ENCODE data around the gene SLC4A8.
A peak's percentile ranks its signal among the peaks of the same experiment; 100 is the strongest.

Gene SLC4A8

DNA sequence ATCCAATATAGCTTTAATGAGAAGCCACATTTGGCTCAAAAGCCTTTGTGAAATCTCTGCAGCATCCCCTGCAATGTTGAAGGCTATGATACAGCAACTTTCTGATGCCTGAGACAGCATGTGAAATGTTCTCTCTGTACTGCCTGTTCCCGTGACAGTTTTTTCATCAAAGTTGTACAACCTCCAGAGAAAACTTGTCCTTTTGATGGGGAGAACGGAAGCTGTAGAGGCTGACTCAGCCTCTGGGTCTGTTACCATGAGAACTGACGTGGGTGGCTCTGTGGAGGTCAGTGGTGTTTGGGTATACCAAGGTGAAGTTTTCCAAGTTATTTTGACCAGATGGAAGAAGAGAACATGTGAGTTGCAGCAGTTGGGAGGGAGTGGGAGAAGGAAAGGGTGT, 17.0 kb downstream of the SLC4A8 start:
- Histone ChIP-seq H3K4me3 (ENCODE audit: low read depth in 1 of 2, low read length in 2 of 2) (no peak overlapping the region), H4K20me1 (ENCODE audit: insufficient read depth, low read length) (no peaks in the 10 kb centered on the region), H2AFZ (ENCODE audit: low read depth, low read length) (no peak overlapping the region), H3K36me3 (ENCODE audit: insufficient read depth, low read length) (0 out of 2 replicates have a peak, but pooled peaks cover 4% of the 10 kb centered on the region), H3K4me1 (ENCODE audit: insufficient read depth, low read length) (no peaks in the 10 kb centered on the region), H3K9ac (ENCODE audit: low read depth, low read length) (no peak overlapping the region), H3K4me2 (ENCODE audit: insufficient read depth, low read length) (no peak overlapping the region), H3K79me2 (ENCODE audit: insufficient read depth, low read length) (no peaks in the 10 kb centered on the region), H3K27ac (ENCODE audit: low read length) (peak overlapping the region; percentile 6; the same call in 1 of the 2 replicates), H3K27me3 (ENCODE audit: insufficient read depth, low read length, poor library complexity) (no peaks in the 10 kb centered on the region), H3K9me3 (ENCODE audit: insufficient read depth, low read length, severe bottlenecking) (no peaks in the 10 kb centered on the region)
- no peak for DNase-seq
- ATAC-seq (ENCODE audit: insufficient read depth, low read depth) = no peak
- TF ChIP-seq, protein P1, sequence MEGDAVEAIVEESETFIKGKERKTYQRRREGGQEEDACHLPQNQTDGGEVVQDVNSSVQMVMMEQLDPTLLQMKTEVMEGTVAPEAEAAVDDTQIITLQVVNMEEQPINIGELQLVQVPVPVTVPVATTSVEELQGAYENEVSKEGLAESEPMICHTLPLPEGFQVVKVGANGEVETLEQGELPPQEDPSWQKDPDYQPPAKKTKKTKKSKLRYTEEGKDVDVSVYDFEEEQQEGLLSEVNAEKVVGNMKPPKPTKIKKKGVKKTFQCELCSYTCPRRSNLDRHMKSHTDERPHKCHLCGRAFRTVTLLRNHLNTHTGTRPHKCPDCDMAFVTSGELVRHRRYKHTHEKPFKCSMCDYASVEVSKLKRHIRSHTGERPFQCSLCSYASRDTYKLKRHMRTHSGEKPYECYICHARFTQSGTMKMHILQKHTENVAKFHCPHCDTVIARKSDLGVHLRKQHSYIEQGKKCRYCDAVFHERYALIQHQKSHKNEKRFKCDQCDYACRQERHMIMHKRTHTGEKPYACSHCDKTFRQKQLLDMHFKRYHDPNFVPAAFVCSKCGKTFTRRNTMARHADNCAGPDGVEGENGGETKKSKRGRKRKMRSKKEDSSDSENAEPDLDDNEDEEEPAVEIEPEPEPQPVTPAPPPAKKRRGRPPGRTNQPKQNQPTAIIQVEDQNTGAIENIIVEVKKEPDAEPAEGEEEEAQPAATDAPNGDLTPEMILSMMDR (IDR thresholded peaks at IDR 0.05; ENCODE audit: borderline replicate concordance, extremely low read depth, low read length, poor library complexity, severe bottlenecking) = no peak
- no peak for TF ChIP-seq EZH2 (IDR thresholded peaks at IDR 0.05; ENCODE audit: borderline replicate concordance, low read depth, low read length, severe bottlenecking)

DNA sequence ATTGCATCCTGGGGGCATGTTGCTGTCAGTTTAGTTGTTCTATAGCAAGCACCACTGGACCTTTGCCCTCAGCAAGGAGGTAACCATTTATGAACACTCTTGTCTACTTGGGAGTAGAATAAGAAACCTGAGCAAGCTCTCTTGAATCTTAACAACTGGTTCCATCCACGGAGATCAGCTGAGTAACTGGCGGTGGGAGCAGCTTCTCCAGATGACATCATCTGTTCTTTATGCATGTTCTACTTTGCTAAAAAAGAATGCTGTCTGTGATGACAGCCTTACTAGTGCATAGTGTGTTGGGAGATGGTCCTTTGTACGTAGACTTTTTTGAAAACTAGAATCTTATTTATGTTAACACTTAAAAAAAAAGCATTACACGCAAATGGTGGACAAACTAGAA, 17.7 kb downstream of the SLC4A8 start:
- Histone ChIP-seq H3K27ac (ENCODE audit: low read length) (no peak overlapping the region), H4K20me1 (ENCODE audit: insufficient read depth, low read length) (no peaks in the 10 kb centered on the region), H3K4me2 (ENCODE audit: insufficient read depth, low read length) (no peak overlapping the region), H3K9ac (ENCODE audit: low read depth, low read length) (no peak overlapping the region), H3K27me3 (ENCODE audit: insufficient read depth, low read length, poor library complexity) (no peaks in the 10 kb centered on the region), H3K4me3 (ENCODE audit: low read depth in 1 of 2, low read length in 2 of 2) (no peak overlapping the region), H3K9me3 (ENCODE audit: insufficient read depth, low read length, severe bottlenecking) (no peaks in the 10 kb centered on the region), H3K79me2 (ENCODE audit: insufficient read depth, low read length) (no peaks in the 10 kb centered on the region), H2AFZ (ENCODE audit: low read depth, low read length) (no peak overlapping the region), H3K36me3 (ENCODE audit: insufficient read depth, low read length) (0 out of 2 replicates have a peak, but pooled peaks cover 4% of the 10 kb centered on the region), H3K4me1 (ENCODE audit: insufficient read depth, low read length) (no peaks in the 10 kb centered on the region)
- DNase-seq = no peak
- ATAC-seq (ENCODE audit: insufficient read depth, low read depth) = no peak
- no peak for TF ChIP-seq EZH2 (IDR thresholded peaks at IDR 0.05; ENCODE audit: borderline replicate concordance, low read depth, low read length, severe bottlenecking)
- TF ChIP-seq, protein P1 (IDR thresholded peaks at IDR 0.05; ENCODE audit: borderline replicate concordance, extremely low read depth, low read length, poor library complexity, severe bottlenecking) = no peak

DNA sequence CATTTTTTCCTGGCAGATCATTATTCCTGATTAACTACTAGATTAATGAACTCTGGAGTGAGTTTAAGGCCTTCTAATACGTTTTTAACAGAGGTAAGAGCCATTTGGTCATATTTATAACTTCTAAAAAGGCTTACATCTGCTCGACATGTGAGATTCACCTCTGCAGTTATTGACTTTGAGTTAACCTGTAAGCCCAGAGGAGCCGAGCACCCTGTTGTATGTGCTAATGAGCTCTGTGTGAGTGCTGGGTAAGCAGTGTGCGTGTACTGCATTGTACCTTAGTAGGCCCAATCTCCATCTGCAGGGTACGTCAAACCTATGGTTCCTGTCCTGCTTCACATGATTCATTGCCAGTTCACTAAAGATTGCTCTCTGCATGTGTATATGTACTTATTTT, 18.9 kb downstream of the SLC4A8 start:
- Histone ChIP-seq H4K20me1 (ENCODE audit: insufficient read depth, low read length) (no peaks in the 10 kb centered on the region), H3K9me3 (ENCODE audit: insufficient read depth, low read length, severe bottlenecking) (no peaks in the 10 kb centered on the region), H3K27me3 (ENCODE audit: insufficient read depth, low read length, poor library complexity) (no peaks in the 10 kb centered on the region), H3K27ac (ENCODE audit: low read length) (no peak overlapping the region), H3K4me1 (ENCODE audit: insufficient read depth, low read length) (no peaks in the 10 kb centered on the region), H3K9ac (ENCODE audit: low read depth, low read length) (no peak overlapping the region), H3K4me2 (ENCODE audit: insufficient read depth, low read length) (no peak overlapping the region), H3K79me2 (ENCODE audit: insufficient read depth, low read length) (no peaks in the 10 kb centered on the region), H3K36me3 (ENCODE audit: insufficient read depth, low read length) (0 out of 2 replicates have a peak, but pooled peaks cover 4% of the 10 kb centered on the region), H3K4me3 (ENCODE audit: low read depth in 1 of 2, low read length in 2 of 2) (no peak overlapping the region), H2AFZ (ENCODE audit: low read depth, low read length) (no peak overlapping the region)
- no peak for DNase-seq
- TF ChIP-seq, protein P1 (IDR thresholded peaks at IDR 0.05; ENCODE audit: borderline replicate concordance, extremely low read depth, low read length, poor library complexity, severe bottlenecking) = no peak
- TF ChIP-seq EZH2 (IDR thresholded peaks at IDR 0.05; ENCODE audit: borderline replicate concordance, low read depth, low read length, severe bottlenecking) = no peak
- no peak for ATAC-seq (ENCODE audit: insufficient read depth, low read depth)

Measured in DND-41 (cell line).